ELF-1 (cell line): ENCODE results near the gene SEMA3D.

Experiments used
- DNase-seq: peaks from one replicate; pipeline ENCODE4 v3.0.0-alpha.2; 2016; ENCODE audit warnings: low read depth, low spot score

Gene SEMA3D

GRCh38 chr7:85033263-85033662, 153.6 kb downstream of the SEMA3D start:
- DNase-seq: no peak

GRCh38 chr7:85031475-85031874, 155.4 kb downstream of the SEMA3D start:
- no peak for DNase-seq

GRCh38 chr7:85030893-85031292, 156.0 kb downstream of the SEMA3D start:
- no peak for DNase-seq

- DNase-seq: peak; percentile 4
Observed at GRCh38 chr7:85025312-85025756, 161.5 kb downstream of the SEMA3D start.

- DNase-seq: no peak
Observed at GRCh38 chr7:85023916-85024315, 162.9 kb downstream of the SEMA3D start.

- no peak for DNase-seq
Observed at GRCh38 chr7:85023066-85023712, 163.7 kb downstream of the SEMA3D start.

GRCh38 chr7:85022064-85022697, 164.7 kb downstream of the SEMA3D start:
- DNase-seq: no peak

GRCh38 chr7:85021101-85021704, 165.7 kb downstream of the SEMA3D start:
- DNase-seq: no peak

- DNase-seq: no peak
Observed at GRCh38 chr7:85019778-85020177, 167.1 kb downstream of the SEMA3D start.

GRCh38 chr7:85019176-85019575, 167.7 kb downstream of the SEMA3D start:
- DNase-seq: no peak

GRCh38 chr7:85018498-85018897, 168.4 kb downstream of the SEMA3D start:
- DNase-seq: no peak

GRCh38 chr7:85016286-85016685, 170.6 kb downstream of the SEMA3D start:
- DNase-seq: no peak

- no peak for DNase-seq
Observed at GRCh38 chr7:85014936-85015660, 171.8 kb downstream of the SEMA3D start.

- no peak for DNase-seq
Observed at GRCh38 chr7:85011127-85011526, 175.7 kb downstream of the SEMA3D start.

- DNase-seq: no peak
Observed at GRCh38 chr7:85010306-85010705, 176.6 kb downstream of the SEMA3D start.

GRCh38 chr7:85006754-85007153, 180.1 kb downstream of the SEMA3D start:
- DNase-seq: no peak

GRCh38 chr7:85004402-85004801, 182.5 kb downstream of the SEMA3D start:
- no peak for DNase-seq

- DNase-seq: no peak
Observed at GRCh38 chr7:85001495-85002345, 185.1 kb downstream of the SEMA3D start.

- no peak for DNase-seq
Observed at GRCh38 chr7:85000735-85001350, 186.0 kb downstream of the SEMA3D start.

- DNase-seq: no peak
Observed at GRCh38 chr7:84999450-84999849, 187.4 kb downstream of the SEMA3D start.

GRCh38 chr7:84998665-84999064, 188.2 kb downstream of the SEMA3D start:
- no peak for DNase-seq
